HepG2 (cell line): ENCODE data around the gene PCYOX1L. TPM values are rescaled to one million over a fixed set of nuclear protein-coding genes. Genes with fewer than 3 reads are reported as not detected.

Experiments used
- ASH2L ChIP-seq: fragments of 300-600, 200-600 bp; sonication (generic); IDR thresholded peaks from 2 replicates; pipeline ENCODE4 v1.7.0; 2017; ENCODE audit warnings: low read depth, mild to moderate bottlenecking, moderate library complexity, mixed read lengths, low read length; ENCODE audit not compliant: insufficient read length
- BRD4 ChIP-seq: sonication (generic); formaldehyde crosslinking; IDR thresholded peaks from 2 replicates; pipeline ENCODE4 v1.4.0; 2020; ENCODE audit warnings: missing genetic modification reagents
- CREB3 ChIP-seq: sonication (generic); formaldehyde crosslinking; IDR thresholded peaks from 2 replicates; pipeline ENCODE4 v1.5.0; 2020; ENCODE audit warnings: missing genetic modification reagents
- DR1 ChIP-seq: sonication (generic); formaldehyde crosslinking; IDR thresholded peaks from 2 replicates; pipeline ENCODE4 v1.8.0; 2021; ENCODE audit warnings: mild to moderate bottlenecking, missing genetic modification reagents, inconsistent platforms
- FUBP1 ChIP-seq: sonication (generic); formaldehyde crosslinking; IDR thresholded peaks from 2 replicates; pipeline ENCODE4 v1.5.1; 2020; ENCODE audit warnings: missing genetic modification reagents, mild to moderate bottlenecking, borderline replicate concordance
- HNRNPUL1 ChIP-seq: fragments of 200-400 bp; formaldehyde crosslinking; IDR thresholded peaks from 2 replicates; pipeline ENCODE4 v1.6.1; 2017; ENCODE audit warnings: low read depth, mild to moderate bottlenecking, low read length, moderate library complexity
- REXO4 ChIP-seq: sonication (generic); formaldehyde crosslinking; IDR thresholded peaks from 2 replicates; pipeline ENCODE4 v1.8.0; 2022; ENCODE audit warnings: missing genetic modification reagents, mild to moderate bottlenecking, borderline replicate concordance
- STAT5B ChIP-seq: sonication (generic); formaldehyde crosslinking; IDR thresholded peaks from 2 replicates; pipeline ENCODE4 v1.4.0; 2020; ENCODE audit warnings: missing genetic modification reagents
- SUZ12 ChIP-seq: fragments of 150-350 bp; IDR thresholded peaks from 2 replicates; pipeline ENCODE4 v1.6.1; 2014; ENCODE audit warnings: low read depth, low read length
- TEAD3 ChIP-seq: optimal IDR thresholded peaks from 2 replicates; pipeline ENCODE3; 2016; ENCODE audit warnings: borderline replicate concordance
- ZBTB8A ChIP-seq: sonication (generic); formaldehyde crosslinking; IDR thresholded peaks from 2 replicates; pipeline ENCODE4 v1.4.0; 2020; ENCODE audit warnings: mild to moderate bottlenecking, low read depth, missing genetic modification reagents, borderline replicate concordance
- ZFP36L1 ChIP-seq: sonication (generic); formaldehyde crosslinking; IDR thresholded peaks from 2 replicates; pipeline ENCODE4 v1.8.0; 2022; ENCODE audit warnings: mild to moderate bottlenecking, missing genetic modification reagents, moderate library complexity
- ZNF12 ChIP-seq: sonication (generic); formaldehyde crosslinking; IDR thresholded peaks from 2 replicates; pipeline ENCODE4 v1.5.0; 2020; ENCODE audit warnings: missing genetic modification reagents
- ZNF75D ChIP-seq: sonication (generic); formaldehyde crosslinking; IDR thresholded peaks from 2 replicates; pipeline ENCODE4 v1.8.1; 2023; ENCODE audit warnings: missing genetic modification reagents, mild to moderate bottlenecking, borderline replicate concordance
- polyA plus RNA-seq, 8 experiments: library from polyadenylated mRNA; depleted of rRNA in 3 of 8; stranded (reverse) in 7 of 8; unstranded in 1 of 8; fragments of >200 nt; fragmentation: Illumina TruSeq in 4 of 8; extraction: Trizol in 4 of 8; gene quantifications; 2 replicates each; pipeline versions ENCODE4 v1.2.1 to v1.2.3, GENCODE V29; 2011 to 2016; ENCODE audit warnings: low read depth in 4 of 8, missing spikeins in 1 of 8, mixed read lengths in 1 of 8; ENCODE audit not compliant: insufficient read depth in 1 of 8
- total RNA-seq, 5 experiments: library from RNA; depleted of rRNA; stranded (reverse); fragments of >200 nt; fragmentation: Illumina TruSeq; extraction: Trizol; gene quantifications; 2 replicates each; pipeline ENCODE4 v1.2.3, GENCODE V29; 2016; ENCODE audit warnings: low read depth in 1 of 5
- TF ChIP-seq, protein P1 (sequence below): sonication (generic); formaldehyde crosslinking; IDR thresholded peaks from 2 replicates; pipeline ENCODE4 v1.8.1; 2023; ENCODE audit warnings: missing genetic modification reagents, inconsistent platforms, borderline replicate concordance
- TF ChIP-seq, protein P2 (sequence below): sonication (generic); formaldehyde crosslinking; IDR thresholded peaks from 2 replicates; pipeline ENCODE4 v1.5.1; 2020; ENCODE audit warnings: mild to moderate bottlenecking, moderate library complexity, missing genetic modification reagents
- TF ChIP-seq, protein P3 (sequence below): sonication (generic); formaldehyde crosslinking; IDR thresholded peaks from 2 replicates; pipeline ENCODE4 v1.5.0; 2020; ENCODE audit warnings: mild to moderate bottlenecking, low read depth, missing genetic modification reagents, borderline replicate concordance
- TF ChIP-seq, protein P4 (sequence below), 2 experiments: sonication (generic) in 1 of 2; formaldehyde crosslinking in 1 of 2; IDR thresholded peaks; 2 replicates each; pipeline versions ENCODE4 v1.4.0 to v1.6.1; 2016 to 2020; ENCODE audit warnings: borderline replicate concordance in 1 of 2, low read depth in 1 of 2, mild to moderate bottlenecking in 1 of 2, missing genetic modification reagents in 1 of 2

Gene PCYOX1L
- total and polyA plus RNA-seq, 2 of the 13 experiments (the other 11 are each of a cell fraction or from before 2014, with no cell fraction given) = 1.00 to 3.7 TPM

GRCh38 chr5:149380466-149381121, 22.7 kb downstream of the PCYOX1L start (continued):
- TF ChIP-seq, protein P1, sequence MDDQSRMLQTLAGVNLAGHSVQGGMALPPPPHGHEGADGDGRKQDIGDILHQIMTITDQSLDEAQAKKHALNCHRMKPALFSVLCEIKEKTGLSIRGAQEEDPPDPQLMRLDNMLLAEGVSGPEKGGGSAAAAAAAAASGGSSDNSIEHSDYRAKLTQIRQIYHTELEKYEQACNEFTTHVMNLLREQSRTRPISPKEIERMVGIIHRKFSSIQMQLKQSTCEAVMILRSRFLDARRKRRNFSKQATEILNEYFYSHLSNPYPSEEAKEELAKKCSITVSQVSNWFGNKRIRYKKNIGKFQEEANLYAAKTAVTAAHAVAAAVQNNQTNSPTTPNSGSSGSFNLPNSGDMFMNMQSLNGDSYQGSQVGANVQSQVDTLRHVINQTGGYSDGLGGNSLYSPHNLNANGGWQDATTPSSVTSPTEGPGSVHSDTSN = no peak
- TF ChIP-seq FUBP1 (CRISPR knock-in tag) (no peak), CREB3 (no peak), ZNF75D (CRISPR knock-in tag) (no peak), ZNF12 (CRISPR knock-in tag) (no peak), STAT5B (CRISPR knock-in tag) (no peak), REXO4 (no peak), ZBTB8A (CRISPR knock-in tag) (no peak), ZFP36L1 (CRISPR knock-in tag) (no peak), HNRNPUL1 (no peak), TEAD3 (CRISPR knock-in tag) (peak; percentile 87), BRD4 (CRISPR knock-in tag) (peak; percentile 35; the same call in 1 of the 2 replicates), SUZ12 (no peak), ASH2L (no peak), DR1 (CRISPR knock-in tag) (no peak)
- TF ChIP-seq, protein P2, sequence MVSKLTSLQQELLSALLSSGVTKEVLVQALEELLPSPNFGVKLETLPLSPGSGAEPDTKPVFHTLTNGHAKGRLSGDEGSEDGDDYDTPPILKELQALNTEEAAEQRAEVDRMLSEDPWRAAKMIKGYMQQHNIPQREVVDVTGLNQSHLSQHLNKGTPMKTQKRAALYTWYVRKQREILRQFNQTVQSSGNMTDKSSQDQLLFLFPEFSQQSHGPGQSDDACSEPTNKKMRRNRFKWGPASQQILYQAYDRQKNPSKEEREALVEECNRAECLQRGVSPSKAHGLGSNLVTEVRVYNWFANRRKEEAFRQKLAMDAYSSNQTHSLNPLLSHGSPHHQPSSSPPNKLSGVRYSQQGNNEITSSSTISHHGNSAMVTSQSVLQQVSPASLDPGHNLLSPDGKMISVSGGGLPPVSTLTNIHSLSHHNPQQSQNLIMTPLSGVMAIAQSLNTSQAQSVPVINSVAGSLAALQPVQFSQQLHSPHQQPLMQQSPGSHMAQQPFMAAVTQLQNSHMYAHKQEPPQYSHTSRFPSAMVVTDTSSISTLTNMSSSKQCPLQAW (CRISPR knock-in tag) = peak; percentile 45; the same call in 1 of the 2 replicates
- TF ChIP-seq, protein P3, sequence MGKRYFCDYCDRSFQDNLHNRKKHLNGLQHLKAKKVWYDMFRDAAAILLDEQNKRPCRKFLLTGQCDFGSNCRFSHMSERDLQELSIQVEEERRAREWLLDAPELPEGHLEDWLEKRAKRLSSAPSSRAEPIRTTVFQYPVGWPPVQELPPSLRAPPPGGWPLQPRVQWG (CRISPR knock-in tag) = no peak
- TF ChIP-seq, protein P4, sequence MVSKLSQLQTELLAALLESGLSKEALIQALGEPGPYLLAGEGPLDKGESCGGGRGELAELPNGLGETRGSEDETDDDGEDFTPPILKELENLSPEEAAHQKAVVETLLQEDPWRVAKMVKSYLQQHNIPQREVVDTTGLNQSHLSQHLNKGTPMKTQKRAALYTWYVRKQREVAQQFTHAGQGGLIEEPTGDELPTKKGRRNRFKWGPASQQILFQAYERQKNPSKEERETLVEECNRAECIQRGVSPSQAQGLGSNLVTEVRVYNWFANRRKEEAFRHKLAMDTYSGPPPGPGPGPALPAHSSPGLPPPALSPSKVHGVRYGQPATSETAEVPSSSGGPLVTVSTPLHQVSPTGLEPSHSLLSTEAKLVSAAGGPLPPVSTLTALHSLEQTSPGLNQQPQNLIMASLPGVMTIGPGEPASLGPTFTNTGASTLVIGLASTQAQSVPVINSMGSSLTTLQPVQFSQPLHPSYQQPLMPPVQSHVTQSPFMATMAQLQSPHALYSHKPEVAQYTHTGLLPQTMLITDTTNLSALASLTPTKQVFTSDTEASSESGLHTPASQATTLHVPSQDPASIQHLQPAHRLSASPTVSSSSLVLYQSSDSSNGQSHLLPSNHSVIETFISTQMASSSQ (IDR thresholded peaks at IDR 0.05; ENCODE audit: low read depth) = no peak
- TF ChIP-seq, protein P4 (CRISPR knock-in tag; IDR thresholded peaks at IDR 0.05; ENCODE audit: borderline replicate concordance) = no peak
